ENCODE data around the gene DZIP1.
"Not testable (repeated sequence)": the region's sequence is repeated elsewhere in the genome, so short reads cannot be mapped to it uniquely, and the experiment has no call there.

Gene DZIP1

GRCh38 chr13:95596701-95597100 lies 47.8 kb downstream of the DZIP1 start:
- no peak for FAIRE-seq

- FAIRE-seq: no peak
These were observed 51.0 kb downstream of the DZIP1 start for GRCh38 chr13:95593462-95593861.

- no peak for FAIRE-seq
These were observed 55.8 kb downstream of the DZIP1 start for GRCh38 chr13:95588721-95589120.

GRCh38 chr13:95588134-95588533 lies 56.4 kb downstream of the DZIP1 start:
- no peak for FAIRE-seq

GRCh38 chr13:95585867-95586266 lies 58.6 kb downstream of the DZIP1 start:
- FAIRE-seq: peak; percentile 42

- FAIRE-seq: no peak
These were observed 65.2 kb downstream of the DZIP1 start for GRCh38 chr13:95579303-95579702.

- FAIRE-seq: no peak
These were observed 71.3 kb downstream of the DZIP1 start for GRCh38 chr13:95573221-95573620.

- FAIRE-seq: no peak
These were observed 72.6 kb downstream of the DZIP1 start for GRCh38 chr13:95571941-95572340.

- no peak for FAIRE-seq
These were observed 74.5 kb downstream of the DZIP1 start for GRCh38 chr13:95570016-95570415.

GRCh38 chr13:95568131-95568530 lies 76.4 kb downstream of the DZIP1 start:
- no peak for FAIRE-seq

- not testable (repeated sequence) for FAIRE-seq
These were observed 78.7 kb downstream of the DZIP1 start for GRCh38 chr13:95565758-95566157.

GRCh38 chr13:95564733-95565291 lies 79.7 kb downstream of the DZIP1 start:
- peak; percentile 52 for FAIRE-seq

- FAIRE-seq: no peak
These were observed 80.4 kb downstream of the DZIP1 start for GRCh38 chr13:95564091-95564490.

GRCh38 chr13:95560387-95560786 lies 84.1 kb downstream of the DZIP1 start:
- FAIRE-seq: no peak

- no peak for FAIRE-seq
These were observed 85.4 kb downstream of the DZIP1 start for GRCh38 chr13:95559100-95559499.

GRCh38 chr13:95557013-95557412 lies 87.5 kb downstream of the DZIP1 start:
- no peak for FAIRE-seq

GRCh38 chr13:95553581-95554385 lies 90.7 kb downstream of the DZIP1 start:
- FAIRE-seq: no peak

- no peak for FAIRE-seq
These were observed 91.7 kb downstream of the DZIP1 start, which contains the start of gene CLDN10 for GRCh38 chr13:95552539-95553441. Gene CLDN10 (plus strand): TSS chr13:95552720. CDS start chr13:95552754, 34 bp downstream.

GRCh38 chr13:95552208-95552538 lies 92.3 kb downstream of the DZIP1 start:
- no peak for FAIRE-seq

GRCh38 chr13:95547531-95548167 lies 96.9 kb downstream of the DZIP1 start:
- FAIRE-seq: no peak

- FAIRE-seq: no peak
These were observed 97.6 kb downstream of the DZIP1 start for GRCh38 chr13:95546919-95547318.

GRCh38 chr13:95544293-95544692 lies 100.2 kb downstream of the DZIP1 start:
- no peak for FAIRE-seq

- FAIRE-seq: no peak
These were observed 102.5 kb downstream of the DZIP1 start for GRCh38 chr13:95541911-95542474.
